Measurements from ENCODE around the gene EIF5A.

Gene EIF5A

GRCh38 chr17:7306911-7307685, at the start of gene EIF5A:
Gene EIF5A, plus strand, starts transcription at chr17:7307628. Its CDS starts 2,008 bp downstream, at chr17:7309636.
- DNase-seq (ENCODE audit: low read depth): peak; percentile 100

- peak; percentile 49 for DNase-seq (ENCODE audit: low read depth)
Measured at GRCh38 chr17:7258731-7259554, 48.5 kb upstream of the EIF5A start.

GRCh38 chr17:7259555-7259889, 47.9 kb upstream of the EIF5A start:
- DNase-seq (ENCODE audit: low read depth): no peak

- DNase-seq (ENCODE audit: low read depth): no peak
Measured at GRCh38 chr17:7260151-7260550, 47.3 kb upstream of the EIF5A start.

- no peak for DNase-seq (ENCODE audit: low read depth)
Measured at GRCh38 chr17:7260651-7261378, 46.6 kb upstream of the EIF5A start.

GRCh38 chr17:7261379-7262191, 45.8 kb upstream of the EIF5A start:
- DNase-seq (ENCODE audit: low read depth): no peak

GRCh38 chr17:7262192-7262934, 45.1 kb upstream of the EIF5A start, which contains the start of gene CLDN7:
Gene CLDN7, minus strand, starts transcription at chr17:7262478. Its CDS starts 435 bp downstream, at chr17:7262043.
- no peak for DNase-seq (ENCODE audit: low read depth)

GRCh38 chr17:7262935-7263800, 44.3 kb upstream of the EIF5A start:
- DNase-seq (ENCODE audit: low read depth): no peak

- no peak for DNase-seq (ENCODE audit: low read depth)
Measured at GRCh38 chr17:7263801-7264078, 43.7 kb upstream of the EIF5A start.

- peak; percentile 39 for DNase-seq (ENCODE audit: low read depth)
Measured at GRCh38 chr17:7266784-7267183, 40.6 kb upstream of the EIF5A start.

GRCh38 chr17:7279448-7279847, 28.0 kb upstream of the EIF5A start:
- no peak for DNase-seq (ENCODE audit: low read depth)

- peak; percentile 78 for DNase-seq (ENCODE audit: low read depth)
Measured at GRCh38 chr17:7280519-7281073, 26.8 kb upstream of the EIF5A start.

- peak; percentile 96 for DNase-seq (ENCODE audit: low read depth)
Measured at GRCh38 chr17:7281074-7281952, 26.1 kb upstream of the EIF5A start, which contains the start of gene SLC2A4. Gene SLC2A4, plus strand, starts transcription at chr17:7281718. Its CDS starts 217 bp downstream, at chr17:7281935.

GRCh38 chr17:7281953-7282751, 25.3 kb upstream of the EIF5A start:
- no peak for DNase-seq (ENCODE audit: low read depth)

GRCh38 chr17:7282752-7283321, 24.6 kb upstream of the EIF5A start:
- no peak for DNase-seq (ENCODE audit: low read depth)

GRCh38 chr17:7283471-7284216, 23.8 kb upstream of the EIF5A start:
- DNase-seq (ENCODE audit: low read depth): no peak

- DNase-seq (ENCODE audit: low read depth): no peak
Measured at GRCh38 chr17:7284911-7285310, 22.5 kb upstream of the EIF5A start.

Data from EH (cell line).